HCT116 (cell line): ENCODE data around the gene PSMB7. TPM values are rescaled to one million over a fixed set of nuclear protein-coding genes. Genes with fewer than 3 reads are reported as not detected.

ENCODE experiments used
- ATAC-seq: fragments of 200-7000 bp; cut with Tn5 transposase; 2 replicates; pipeline ENCODE4 v1.9.1; 2020; ENCODE audit warnings: mild to moderate bottlenecking, moderate library complexity
- BruUV-seq: library from RNA; stranded (reverse); fragments of 400-500 nt; replicated peaks from 2 replicates; lab custom pipeline; 2021; lab: Mats Ljungman, UMichigan
- CTCF ChIA-PET: fragments of 300-600 bp; sonication (Branson Sonifier 250); formaldehyde crosslinking; loops from one replicate; lab custom pipeline; 2021; ENCODE audit warnings: antibody characterized with exemption; lab: Charles Lee
- POLR2A ChIA-PET: fragments of 300-600, 350-600 bp; sonication (Branson Sonifier 250); formaldehyde crosslinking; loops from one replicate; lab custom pipeline; 2021; ENCODE audit warnings: antibody characterized with exemption; lab: Charles Lee
- RAD21 ChIA-PET, 2 experiments: fragments of 300-600 bp; sonication (Branson Sonifier 250); formaldehyde crosslinking; loops; one replicate each; lab custom pipeline; 2023; ENCODE audit warnings: low total read pairs in 2 of 2; ENCODE audit not compliant: uncharacterized antibody in 2 of 2, unreplicated experiment in 2 of 2, low non-redundant PET in 1 of 2; lab: Charles Lee
- DNase-seq: peaks from one replicate; pipeline ENCODE4 v3.0.0-alpha.2; 2010; ENCODE audit warnings: low read depth, low spot score
- H2AFZ ChIP-seq: fragments of 200-600 bp; shearing (Covaris generic), sonication (generic); 2 replicates; pipeline ENCODE4 v1.6.1; 2017; ENCODE audit warnings: low read depth, mixed run types, mixed read lengths, antibody characterized with exemption, low read length; ENCODE audit not compliant: poor library complexity, severe bottlenecking
- H3K27ac ChIP-seq: 2 replicates; pipeline ENCODE4 v1.5.1; 2012; ENCODE audit warnings: low read depth, low read length
- H3K27me3 ChIP-seq: fragments of 200-600 bp; sonication (generic); 2 replicates; pipeline ENCODE4 v1.6.1; 2016; ENCODE audit warnings: mixed run types, low read length, mixed read lengths; ENCODE audit not compliant: insufficient read depth
- H3K36me3 ChIP-seq, 2 experiments: fragments of 200-500 bp in 1 of 2; fragments of 200-600 bp in 1 of 2; sonication (Bioruptor generic) in 1 of 2; sonication (generic) in 1 of 2; 2 replicates each; pipeline versions ENCODE4 v1.5.1 to v1.6.1; 2014 to 2016; ENCODE audit warnings: low read length in 2 of 2, inconsistent platforms in 1 of 2, mixed read lengths in 1 of 2, mixed run types in 1 of 2; ENCODE audit not compliant: insufficient read depth in 2 of 2, control insufficient read depth in 1 of 2
- H3K4me1 ChIP-seq, 2 experiments: fragments of 200-600 bp in 1 of 2; sonication (generic) in 1 of 2; 2 replicates each; pipeline versions ENCODE4 v1.5.1 to v1.6.1; 2012 to 2017; ENCODE audit warnings: low read length in 2 of 2, inconsistent platforms in 1 of 2, mild to moderate bottlenecking in 1 of 2, mixed read lengths in 1 of 2, mixed run types in 1 of 2, moderate library complexity in 1 of 2; ENCODE audit not compliant: insufficient read depth in 2 of 2, control insufficient read depth in 1 of 2
- H3K4me2 ChIP-seq: fragments of 200-600 bp; sonication (generic); 2 replicates; pipeline ENCODE4 v1.6.1; 2017; ENCODE audit warnings: mixed run types, low read length, mixed read lengths
- H3K4me3 ChIP-seq, 2 experiments: fragments of 200-600 bp in 1 of 2; sonication (generic) in 1 of 2; replicated peaks in 1 of 2; 2 replicates each; pipeline ENCODE4 v1.5.1; 2011 to 2016; ENCODE audit warnings: low read length in 2 of 2, control low read depth in 1 of 2, low read depth in 1 of 2, mild to moderate bottlenecking in 1 of 2, mixed read lengths in 1 of 2, mixed run types in 1 of 2
- H3K79me2 ChIP-seq: fragments of 200-600 bp; sonication (generic); 2 replicates; pipeline ENCODE4 v1.6.1; 2017; ENCODE audit warnings: mild to moderate bottlenecking, mixed run types, low read length, moderate library complexity, mixed read lengths; ENCODE audit not compliant: insufficient read depth
- H3K9ac ChIP-seq: fragments of 200-600 bp; sonication (generic); 2 replicates; pipeline ENCODE4 v1.6.1; 2016; ENCODE audit warnings: low read length, mixed read lengths
- H3K9me2 ChIP-seq: fragments of 200-600 bp; sonication (generic), shearing (Covaris generic); 2 replicates; pipeline ENCODE4 v1.6.1; 2017; ENCODE audit warnings: mixed run types, mild to moderate bottlenecking, moderate library complexity; ENCODE audit not compliant: insufficient read depth
- H3K9me3 ChIP-seq, 2 experiments: fragments of 200-500 bp in 1 of 2; fragments of 200-600 bp in 1 of 2; sonication (Bioruptor generic) in 1 of 2; sonication (generic) in 1 of 2; 2 replicates each; pipeline ENCODE4 v1.6.1; 2014 to 2017; ENCODE audit warnings: low read length in 2 of 2, mixed read lengths in 2 of 2, inconsistent platforms in 1 of 2, low read depth in 1 of 2, mild to moderate bottlenecking in 1 of 2, mixed run types in 1 of 2, moderate library complexity in 1 of 2; ENCODE audit not compliant: control insufficient read depth in 1 of 2, insufficient read depth in 1 of 2
- H4K20me1 ChIP-seq: fragments of 200-600 bp; sonication (generic), shearing (Covaris generic); 2 replicates; pipeline ENCODE4 v1.6.1; 2017; ENCODE audit warnings: mixed run types, mild to moderate bottlenecking, moderate library complexity; ENCODE audit not compliant: insufficient read depth
- ATF3 ChIP-seq: IDR thresholded peaks from 2 replicates; pipeline ENCODE4 v1.6.1; 2012
- CEBPB ChIP-seq: IDR thresholded peaks from 2 replicates; pipeline ENCODE4 v1.6.1; 2012; ENCODE audit warnings: low read depth
- CTCF ChIP-seq, 3 experiments: fragments of 200-600 bp in 1 of 3; sonication (generic) in 1 of 3; IDR thresholded peaks in 2 of 3; conservative IDR thresholded peaks in 1 of 3; 2 replicates each; pipeline ENCODE4 v1.5.1; 2012 to 2017; ENCODE audit warnings: low read depth in 2 of 3, low read length in 2 of 3, antibody characterized with exemption in 1 of 3, borderline replicate concordance in 1 of 3, control low read depth in 1 of 3, mild to moderate bottlenecking in 1 of 3, mixed read lengths in 1 of 3, mixed run types in 1 of 3, moderate library complexity in 1 of 3; ENCODE audit not compliant: insufficient read depth in 1 of 3
- EGR1 ChIP-seq: IDR thresholded peaks from 2 replicates; pipeline ENCODE4 v1.6.1; 2012; ENCODE audit warnings: low read depth
- ELF1 ChIP-seq: IDR thresholded peaks from 2 replicates; pipeline ENCODE4 v1.6.1; 2012; ENCODE audit warnings: low read depth, borderline replicate concordance
- EZH2 ChIP-seq: fragments of 200-600 bp; sonication (generic); IDR thresholded peaks from 2 replicates; pipeline ENCODE4 v1.6.1; 2017; ENCODE audit warnings: antibody characterized with exemption, mixed run types
- EZH2phosphoT487 ChIP-seq: fragments of 200-600 bp; IDR thresholded peaks from 2 replicates; pipeline ENCODE4 v1.6.1; 2018; ENCODE audit warnings: antibody characterized with exemption, borderline replicate concordance
- FOSL1 ChIP-seq: IDR thresholded peaks from 2 replicates; pipeline ENCODE4 v1.6.1; 2012; ENCODE audit warnings: low read depth
- JUND ChIP-seq: IDR thresholded peaks from 2 replicates; pipeline ENCODE4 v1.6.1; 2012
- MAX ChIP-seq: IDR thresholded peaks from 2 replicates; pipeline ENCODE4 v1.6.1; 2012
- POLR2A ChIP-seq: IDR thresholded peaks from 2 replicates; pipeline ENCODE4 v1.7.0; 2011; ENCODE audit warnings: borderline replicate concordance; ENCODE audit not compliant: insufficient read depth, insufficient read length; ENCODE audit errors: extremely low read depth
- RAD21 ChIP-seq: IDR thresholded peaks from 2 replicates; pipeline ENCODE4 v1.6.1; 2012; ENCODE audit warnings: low read depth, mild to moderate bottlenecking
- REST ChIP-seq: IDR thresholded peaks from 2 replicates; pipeline ENCODE4 v1.6.1; 2012; ENCODE audit warnings: low read depth
- SP1 ChIP-seq: IDR thresholded peaks from 2 replicates; pipeline ENCODE4 v1.6.1; 2012; ENCODE audit warnings: low read depth
- SRF ChIP-seq: IDR thresholded peaks from 2 replicates; pipeline ENCODE4 v1.6.1; 2012; ENCODE audit warnings: low read depth
- TCF7L2 ChIP-seq: IDR thresholded peaks from 2 replicates; pipeline ENCODE4 v1.7.0; 2011; ENCODE audit warnings: borderline replicate concordance, inconsistent platforms; ENCODE audit not compliant: insufficient read depth, insufficient read length; ENCODE audit errors: extremely low read depth
- YY1 ChIP-seq: IDR thresholded peaks from 2 replicates; pipeline ENCODE4 v1.6.1; 2011; ENCODE audit warnings: low read length, low read depth, moderate library complexity, mild to moderate bottlenecking; ENCODE audit not compliant: insufficient replicate concordance; ENCODE audit errors: extremely low read depth
- ZBTB33 ChIP-seq: IDR thresholded peaks from 2 replicates; pipeline ENCODE4 v1.6.1; 2011; ENCODE audit warnings: mild to moderate bottlenecking, low read length, moderate library complexity; ENCODE audit not compliant: insufficient replicate concordance; ENCODE audit errors: extremely low read depth
- ZNF274 ChIP-seq: fragments of 200-500 bp; sonication (Bioruptor generic); IDR thresholded peaks from 2 replicates; pipeline ENCODE4 v1.6.1; 2014; ENCODE audit warnings: mild to moderate bottlenecking, low read depth, low read length, inconsistent platforms
- intact Hi-C: fragments of 100-400 bp; cut with micrococcal nuclease; formaldehyde crosslinking; loops from 2 replicates; pipeline ENCODE4 v1.10.0; 2022
- total RNA-seq: library from RNA; stranded (reverse); gene quantifications from one replicate; pipeline ENCODE4 v1.2.1, GENCODE V29; 2021; ENCODE audit not compliant: unreplicated experiment

PSMB7 gene
- total RNA-seq, 1 experiment from 2014 or later = 222 TPM

GRCh38 chr9:124347206-124347967 lies 67.9 kb downstream of the PSMB7 start:
- Histone ChIP-seq H3K4me3 (no peak overlapping the region), H2AFZ (no peak overlapping the region), H3K27ac (no peak overlapping the region), H3K79me2 (peaks cover 5% of the 10 kb centered on the region; the same call in 1 of the 2 replicates), H3K9me3 (no peaks in the 10 kb centered on the region), H4K20me1 (no peaks in the 10 kb centered on the region), H3K4me2 (no peak overlapping the region), H3K9me2 (no peaks in the 10 kb centered on the region), H3K9ac (no peak overlapping the region), H3K36me3 (peaks cover 29 to 33% of the 10 kb centered on the region in 2 experiments), H3K27me3 (no peaks in the 10 kb centered on the region), H3K4me1 (peaks cover 5 to 14% of the 10 kb centered on the region in 2 experiments)
- CTCF ChIA-PET = no interaction called here
- DNase-seq (no peak), ATAC-seq (no peak)
- no peak for TF ChIP-seq JUND
- TF ChIP-seq POLR2A = no peak
- TF ChIP-seq ELF1 = no peak
- TF ChIP-seq CTCF (IDR thresholded peaks at IDR 0.05 in 2 of 3, conservative IDR thresholded peaks at IDR 0.05 in 1 of 3; ENCODE audit: borderline replicate concordance in 1 of 3, insufficient read depth in 1 of 3, low read depth in 2 of 3, low read length in 2 of 3) = no peak
- TF ChIP-seq SP1 = no peak
- TF ChIP-seq YY1 = no peak
- no peak for TF ChIP-seq ZBTB33
- no peak for TF ChIP-seq EGR1
- TF ChIP-seq MAX = no peak
- no peak for TF ChIP-seq ZNF274
- TF ChIP-seq TCF7L2 = no peak
- no peak for TF ChIP-seq EZH2
- no peak for TF ChIP-seq REST
- no peak for TF ChIP-seq CEBPB
- TF ChIP-seq EZH2phosphoT487 = no peak
- no peak for TF ChIP-seq FOSL1
- TF ChIP-seq RAD21 = no peak
- TF ChIP-seq SRF = no peak
- TF ChIP-seq ATF3 = no peak
- intact Hi-C loops = no loop called here
- RAD21 ChIA-PET = no interaction called here
- POLR2A ChIA-PET = no interaction called here
- no TSS peak for BruUV-seq
